Measurements from ENCODE around the gene ALKBH4. TPM values are rescaled to one million over a fixed set of nuclear protein-coding genes. Genes with fewer than 3 reads are reported as not detected.

Gene ALKBH4
- polyA plus RNA-seq, 1 of the 3 experiments (the other 2 are of a cell fraction): 18.1 TPM

GRCh38 chr7:102452451-102452850 lies 12.2 kb downstream of the ALKBH4 start:
- TF ChIP-seq REST (IDR thresholded peaks at IDR 0.05; ENCODE audit: low read depth, low read length) (no peak), SMC3 (IDR thresholded peaks at IDR 0.05; ENCODE audit: low read depth, low read length) (no peak), EZH2phosphoT487 (IDR thresholded peaks at IDR 0.05; ENCODE audit: borderline replicate concordance, low read depth) (no peak), SIN3A (IDR thresholded peaks at IDR 0.05; ENCODE audit: borderline replicate concordance, low read depth, low read length) (no peak), TAF1 (IDR thresholded peaks at IDR 0.05; ENCODE audit: borderline replicate concordance, low read depth, low read length) (no peak), ZBTB33 (IDR thresholded peaks at IDR 0.05; ENCODE audit: borderline replicate concordance, low read depth) (no peak), PBX3 (IDR thresholded peaks at IDR 0.05) (no peak), FOXJ3 (CRISPR knock-in tag; IDR thresholded peaks at IDR 0.05) (no peak), NRF1 (IDR thresholded peaks at IDR 0.05; ENCODE audit: low read depth, low read length) (no peak), TEAD4 (IDR thresholded peaks at IDR 0.05; ENCODE audit: borderline replicate concordance, insufficient read depth) (no peak), RXRA (IDR thresholded peaks at IDR 0.05; ENCODE audit: borderline replicate concordance, low read depth) (no peak), FOXM1 (IDR thresholded peaks at IDR 0.05; ENCODE audit: low read depth) (no peak), MXI1 (IDR thresholded peaks at IDR 0.05; ENCODE audit: low read depth, low read length) (no peak), GABPA (IDR thresholded peaks at IDR 0.05; ENCODE audit: low read depth) (no peak), ELF1 (IDR thresholded peaks at IDR 0.05) (no peak), POLR2AphosphoS5 (IDR thresholded peaks at IDR 0.05; ENCODE audit: low read depth, low read length) (no peak), NFIC (IDR thresholded peaks at IDR 0.05; ENCODE audit: borderline replicate concordance) (no peak), USF2 (IDR thresholded peaks at IDR 0.05; ENCODE audit: borderline replicate concordance, low read depth, low read length) (no peak), YY1 (IDR thresholded peaks at IDR 0.05; ENCODE audit: low read depth) (no peak), FOSL2 (IDR thresholded peaks at IDR 0.05; ENCODE audit: borderline replicate concordance, low read depth) (no peak)
- Histone ChIP-seq H3K9me3 (no peaks in the 10 kb centered on the region), H3K4me3 (ENCODE audit: low read depth in 2 of 2, low read length in 1 of 2) (no peak overlapping the region), H3K4me2 (no peak overlapping the region), H3F3A (replicated peaks; ENCODE audit: insufficient read depth) (peaks cover 32% of the 10 kb centered on the region), H3K27ac (ENCODE audit: low read depth in 2 of 2, low read length in 1 of 2) (no peak overlapping the region), H2AFZ (ENCODE audit: low read depth) (no peak overlapping the region), H3K79me2 (ENCODE audit: insufficient read depth) (no peaks in the 10 kb centered on the region; the same call in 1 of the 2 replicates), H3K9me2 (no peaks in the 10 kb centered on the region), H3K27me3 (ENCODE audit: insufficient read depth) (no peaks in the 10 kb centered on the region), H4K20me1 (ENCODE audit: insufficient read depth) (0 out of 2 replicates have a peak, but pooled peaks cover 9% of the 10 kb centered on the region), H3K9ac (no peak overlapping the region), H3K4me1 (ENCODE audit: control insufficient read depth in 1 of 2, insufficient read depth in 2 of 2, low read depth in 1 of 2, low read length in 1 of 2) (peaks cover 9 to 10% of the 10 kb centered on the region in 2 experiments; a peak in 3 of 4 replicates), H3K36me3 (replicated peaks in 1 of 2; ENCODE audit: control insufficient read depth in 1 of 2, insufficient read depth in 2 of 2, low read length in 1 of 2) (peaks cover 8 to 19% of the 10 kb centered on the region in 2 experiments)
- ChIA-PET CTCF (interaction anchor here (0.6 to 5.5 kb wide), 10 partner anchors 11 to 173 kb away, joined by 3 to 40 read pairs (median 11); partner anchors contain the start of gene ALKBH4), POLR2A (interaction anchor here (0.8 to 1.9 kb wide), 5 partner anchors 11 to 56 kb away, joined by 3 to 8 read pairs (median 4); no protein-coding TSS in a partner anchor)
- no peak for DNase-seq
- 86% methylated on average over 6 of the region's 6 CpGs for WGBS (ENCODE audit: low lambda C conversion rate)

Data from SK-N-SH (cell line).